Globus pallidus (tissue), 1 donor: ENCODE data around the gene HTR3E.
A peak's percentile ranks its signal among the peaks of the same experiment; 100 is the strongest.
"Not testable (repeated sequence)": the region's sequence is repeated elsewhere in the genome, so short reads cannot be mapped to it uniquely, and the experiment has no call there.

Experiments
- DNase-seq: peaks from one replicate; pipeline ENCODE4 v3.0.0-alpha.2; 2015; ENCODE audit warnings: low spot score

HTR3E gene

DNA sequence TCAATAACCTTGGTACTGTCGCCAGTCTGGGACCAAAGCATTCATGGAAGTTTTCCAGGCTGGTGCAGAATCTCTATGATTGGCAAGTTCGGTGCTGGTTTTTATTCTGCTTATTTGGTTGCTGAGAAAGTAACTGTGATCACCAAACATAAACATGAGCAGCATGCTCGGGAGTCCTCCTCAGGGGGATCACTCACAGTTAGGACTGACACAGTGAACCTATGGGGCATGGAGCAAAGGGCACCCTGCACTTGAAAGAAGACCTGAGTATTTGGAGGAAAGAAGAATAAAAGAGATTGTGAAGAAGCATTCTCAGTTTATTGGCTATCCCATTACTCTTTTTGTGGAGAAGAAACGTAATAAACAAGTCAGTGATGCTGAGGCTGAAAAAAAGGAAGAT, 19.2 kb downstream of the HTR3E start:
- DNase-seq, result no peak

DNA sequence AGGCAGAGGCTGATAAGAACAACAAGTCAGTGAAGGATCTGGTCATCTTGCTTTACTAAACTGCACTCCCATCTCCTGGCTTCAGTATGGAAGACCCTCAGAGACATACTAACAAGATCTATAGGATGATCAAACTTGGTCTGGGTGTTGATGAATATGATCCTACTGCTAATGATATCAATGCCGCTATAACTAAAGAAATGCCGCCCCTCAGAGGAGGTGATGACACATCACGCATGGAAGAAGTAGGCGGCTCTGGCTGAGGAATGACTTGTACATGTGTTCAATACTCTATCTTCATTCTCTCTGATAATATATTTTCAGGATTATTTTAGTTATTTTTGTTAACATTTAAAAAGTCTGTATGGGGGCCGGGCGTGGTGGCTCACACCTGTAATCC, 20.8 kb downstream of the HTR3E start:
- DNase-seq, result no peak

DNA sequence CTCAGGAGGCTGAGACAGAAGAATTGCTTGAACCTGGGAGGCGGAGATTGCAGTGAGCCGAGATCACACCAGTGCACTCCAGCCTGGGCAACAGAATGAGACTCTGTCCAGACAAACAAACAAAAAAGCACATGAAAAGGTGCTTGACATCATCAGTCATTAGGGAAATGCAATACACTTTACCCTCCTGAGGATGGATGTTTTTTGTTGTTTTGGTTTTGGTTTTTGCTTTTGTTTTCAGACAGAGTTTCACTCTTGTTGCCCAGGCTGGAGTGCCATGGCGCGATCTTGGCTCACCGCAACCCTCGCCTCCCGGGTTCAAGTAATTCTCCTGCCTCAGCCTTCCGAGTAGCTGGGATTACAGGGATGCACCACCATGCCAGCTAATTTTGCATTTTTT, 24.2 kb downstream of the HTR3E start:
- not testable (repeated sequence) for DNase-seq

DNA sequence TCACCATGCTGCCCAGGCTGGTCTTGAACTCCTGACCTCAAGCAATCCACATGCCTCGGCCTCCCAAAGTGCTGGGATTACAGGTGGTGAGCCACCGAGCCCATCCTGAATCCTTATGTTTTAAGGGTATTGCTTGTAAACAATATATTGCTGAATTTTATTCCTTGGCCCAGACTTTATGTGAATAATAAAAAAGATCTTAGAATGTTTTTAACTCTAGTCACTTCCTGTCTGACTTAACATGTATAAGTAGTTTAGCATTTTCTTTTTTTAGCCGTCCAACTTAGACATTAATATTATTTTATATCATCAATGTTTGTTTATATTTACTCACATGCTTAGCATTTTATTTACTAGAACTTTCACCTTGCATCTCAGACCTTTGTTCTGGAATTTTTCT, 29.1 kb downstream of the HTR3E start:
- no peak for DNase-seq

DNA sequence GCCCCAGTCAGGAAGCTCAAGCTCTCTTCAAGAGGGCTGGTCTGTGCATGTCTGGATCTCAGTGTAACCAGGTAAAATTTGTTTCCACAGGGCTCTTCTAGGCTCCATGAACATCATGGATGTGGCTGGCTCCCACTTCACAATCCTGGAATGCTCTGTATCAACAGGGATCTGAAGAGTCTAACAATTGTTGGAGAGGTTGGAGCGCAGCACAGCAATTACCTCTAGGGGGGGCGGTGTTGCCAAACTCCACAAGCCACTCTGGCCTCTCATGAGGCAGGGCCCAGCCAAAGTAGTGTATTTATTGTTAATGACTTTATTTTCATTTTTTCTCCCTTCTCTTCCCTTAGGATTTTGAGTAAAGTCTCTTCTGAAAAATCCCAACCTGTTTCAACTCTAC, 32.1 kb downstream of the HTR3E start:
- DNase-seq, result no peak

DNA sequence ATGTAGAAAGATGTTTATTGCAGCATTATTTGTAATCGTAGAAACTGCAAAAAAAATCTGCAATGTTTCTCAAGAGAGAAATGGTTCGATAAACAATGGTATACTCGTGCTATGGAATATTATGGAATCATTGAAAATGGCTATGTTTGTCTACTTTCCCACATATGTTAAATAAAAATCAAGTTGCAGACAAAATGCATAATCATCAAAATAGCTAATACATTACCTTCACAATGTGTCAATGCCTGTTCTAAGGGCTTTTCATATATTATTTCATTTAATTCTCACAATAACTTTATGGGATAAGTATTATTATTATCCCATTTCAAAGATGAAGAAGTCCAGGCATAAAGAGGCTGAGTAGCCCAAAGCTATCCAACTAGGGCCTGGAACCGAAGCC, 36.1 kb downstream of the HTR3E start:
- DNase-seq, result no peak

DNA sequence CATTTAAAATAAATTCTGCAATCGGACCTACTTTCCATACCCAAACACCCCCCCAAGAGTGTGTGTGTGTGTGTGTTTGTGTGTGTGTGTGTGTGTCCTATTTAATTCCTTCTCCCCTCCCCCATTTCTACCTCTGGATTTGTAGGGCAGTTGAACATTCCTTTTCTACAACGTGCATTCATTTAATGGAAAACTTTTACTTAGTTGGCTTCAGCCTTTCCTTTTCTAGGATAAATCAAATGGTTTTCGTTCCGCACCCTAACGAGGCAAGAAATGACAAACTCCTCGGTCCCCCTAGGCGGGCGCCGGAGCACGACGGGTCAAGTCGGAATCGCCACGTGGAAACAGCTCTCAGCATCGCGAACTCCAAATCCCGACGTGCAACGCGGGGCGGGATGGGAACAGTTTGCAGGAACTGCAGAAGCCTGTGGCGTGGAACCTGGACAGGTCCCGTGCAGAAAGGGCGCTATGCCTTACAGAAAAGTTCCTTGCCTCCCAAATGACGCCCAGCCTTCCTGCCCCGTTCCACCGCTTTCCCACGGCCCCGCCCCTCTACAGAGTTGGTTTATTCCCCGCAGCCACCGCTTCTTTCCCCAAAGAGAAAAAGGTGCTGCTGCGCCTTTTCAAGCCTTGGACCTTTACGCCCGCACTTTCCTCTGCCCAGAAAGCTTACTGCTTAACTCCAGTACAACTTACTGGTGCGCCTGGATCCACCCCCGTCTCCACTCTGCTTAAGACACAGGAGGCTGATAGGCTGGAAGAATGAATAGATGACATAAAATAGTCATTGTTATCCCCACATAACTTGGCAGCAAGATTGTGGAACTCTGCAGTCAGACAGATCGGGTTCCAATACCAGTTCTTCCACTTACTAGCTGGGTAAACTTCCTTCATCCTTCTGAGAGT, 37.2 kb downstream of the HTR3E start:
- DNase-seq, result peak; percentile 82

DNA sequence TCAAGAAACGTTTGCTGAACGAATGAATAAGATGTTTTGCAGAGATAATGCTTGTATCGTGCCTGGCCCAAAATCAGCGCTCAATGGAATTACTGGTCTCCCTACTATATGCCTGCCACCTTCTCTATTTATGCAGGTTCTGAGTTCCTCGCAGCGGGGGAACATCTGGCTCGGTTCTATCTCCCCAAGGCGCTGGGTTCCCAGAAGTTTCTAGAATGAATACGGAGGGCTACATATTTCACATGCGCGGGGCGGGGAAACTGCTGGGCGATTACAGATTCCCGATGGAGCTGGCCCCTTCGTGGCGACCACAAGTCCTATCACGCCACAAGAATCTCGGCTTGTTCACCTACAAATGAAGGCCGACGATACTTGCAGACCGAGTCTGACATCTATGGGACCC, 37.9 kb downstream of the HTR3E start:
- no peak for DNase-seq

DNA sequence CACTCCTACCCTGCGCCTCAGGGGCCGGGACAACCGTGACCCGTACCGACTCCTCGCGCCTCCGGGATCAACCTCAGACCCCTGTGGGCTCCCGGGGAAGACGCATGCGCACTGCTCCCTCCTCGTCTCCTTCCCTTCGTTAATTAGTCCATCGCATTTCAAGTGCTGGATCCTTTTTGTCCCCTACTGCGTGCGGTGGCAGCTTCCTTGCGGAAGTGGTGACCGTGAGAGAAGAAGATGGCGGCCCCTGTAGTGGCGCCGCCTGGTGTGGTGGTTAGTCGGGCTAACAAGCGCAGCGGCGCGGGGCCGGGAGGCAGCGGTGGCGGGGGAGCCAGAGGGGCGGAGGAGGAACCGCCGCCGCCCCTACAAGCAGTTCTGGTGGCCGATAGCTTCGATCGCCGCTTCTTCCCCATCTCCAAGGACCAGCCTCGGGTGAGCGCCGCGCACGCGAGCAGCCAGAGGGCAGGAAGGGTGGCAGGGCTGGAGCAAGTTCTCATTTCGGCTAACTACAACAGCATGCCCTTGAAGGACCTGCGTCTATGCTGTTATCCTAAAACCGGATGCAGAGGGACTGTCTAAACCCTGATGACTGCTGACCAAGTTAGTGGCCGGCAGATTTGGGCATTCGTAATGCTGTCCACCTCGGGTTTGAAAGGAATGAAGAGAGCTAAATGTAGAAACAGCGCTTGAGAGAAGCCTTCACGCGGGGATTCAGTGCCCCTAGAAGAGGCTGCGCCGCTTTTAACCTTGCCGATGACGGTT, 38.5 kb downstream of the HTR3E start, which contains the start of gene EIF2B5:
Gene EIF2B5 (plus strand): TSS at position 210 of the 762 bp plus-strand sequence. CDS start 28 bp downstream, at position 238.
- peak; percentile 95 for DNase-seq

DNA sequence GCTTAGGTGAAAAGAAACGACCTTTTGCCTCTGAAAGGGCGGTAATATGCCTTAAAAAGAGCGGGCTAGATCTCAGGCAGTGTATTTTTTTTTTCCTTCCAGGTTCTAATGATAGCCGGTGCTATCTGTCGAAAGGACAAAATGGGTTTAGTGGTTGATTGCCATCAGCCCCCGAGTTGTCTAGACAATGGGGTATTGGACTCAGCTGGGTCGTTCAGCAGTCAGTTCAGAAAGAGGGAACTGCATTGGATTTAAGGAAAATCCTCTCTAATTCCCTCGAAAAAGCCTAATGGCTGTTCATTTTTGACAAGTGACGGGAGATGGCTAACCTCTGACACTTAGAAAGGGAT, 39.0 kb downstream of the HTR3E start:
- DNase-seq, result no peak

DNA sequence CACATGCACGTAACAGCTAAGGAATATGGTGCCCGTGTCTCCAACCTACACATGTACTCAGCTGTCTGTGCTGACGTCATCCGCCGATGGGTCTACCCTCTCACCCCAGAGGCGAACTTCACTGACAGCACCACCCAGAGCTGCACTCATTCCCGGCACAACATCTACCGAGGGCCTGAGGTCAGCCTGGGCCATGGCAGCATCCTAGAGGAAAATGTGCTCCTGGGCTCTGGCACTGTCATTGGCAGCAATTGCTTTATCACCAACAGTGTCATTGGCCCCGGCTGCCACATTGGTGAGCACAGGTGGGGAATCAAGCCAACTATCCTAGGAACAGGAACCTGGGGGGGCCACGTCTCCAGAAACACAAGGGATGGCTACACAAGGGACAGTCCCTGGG, 43.6 kb downstream of the HTR3E start:
- no peak for DNase-seq

DNA sequence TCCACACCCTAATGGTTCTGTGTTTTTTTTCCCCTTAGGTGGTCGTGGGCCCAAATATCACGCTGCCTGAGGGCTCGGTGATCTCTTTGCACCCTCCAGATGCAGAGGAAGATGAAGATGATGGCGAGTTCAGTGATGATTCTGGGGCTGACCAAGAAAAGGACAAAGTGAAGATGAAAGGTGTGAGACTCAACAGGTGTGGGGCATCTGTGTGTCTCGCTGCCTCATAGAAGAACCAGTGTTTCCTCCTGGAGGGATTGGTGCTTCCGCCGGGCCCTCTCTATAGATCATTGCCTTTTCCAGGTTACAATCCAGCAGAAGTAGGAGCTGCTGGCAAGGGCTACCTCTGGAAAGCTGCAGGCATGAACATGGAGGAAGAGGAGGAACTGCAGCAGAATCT, 45.3 kb downstream of the HTR3E start:
- no peak for DNase-seq

DNA sequence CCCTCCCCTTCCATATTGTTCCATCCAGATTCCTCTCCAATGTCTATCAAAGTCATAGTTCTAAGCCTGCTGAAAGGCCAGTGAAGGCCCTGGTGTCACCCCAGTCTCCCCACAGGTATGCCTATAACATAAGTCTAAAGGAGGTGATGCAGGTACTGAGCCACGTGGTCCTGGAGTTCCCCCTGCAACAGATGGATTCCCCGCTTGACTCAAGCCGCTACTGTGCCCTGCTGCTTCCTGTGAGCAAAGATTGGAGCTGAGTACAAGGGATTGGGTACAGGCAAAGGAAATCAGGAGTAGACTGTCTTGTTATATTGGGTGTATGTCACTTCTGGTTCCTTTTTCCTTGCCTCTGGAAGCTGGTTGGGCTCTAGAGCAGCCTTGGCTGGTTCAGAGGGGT, 46.5 kb downstream of the HTR3E start:
- DNase-seq, result no peak

DNA sequence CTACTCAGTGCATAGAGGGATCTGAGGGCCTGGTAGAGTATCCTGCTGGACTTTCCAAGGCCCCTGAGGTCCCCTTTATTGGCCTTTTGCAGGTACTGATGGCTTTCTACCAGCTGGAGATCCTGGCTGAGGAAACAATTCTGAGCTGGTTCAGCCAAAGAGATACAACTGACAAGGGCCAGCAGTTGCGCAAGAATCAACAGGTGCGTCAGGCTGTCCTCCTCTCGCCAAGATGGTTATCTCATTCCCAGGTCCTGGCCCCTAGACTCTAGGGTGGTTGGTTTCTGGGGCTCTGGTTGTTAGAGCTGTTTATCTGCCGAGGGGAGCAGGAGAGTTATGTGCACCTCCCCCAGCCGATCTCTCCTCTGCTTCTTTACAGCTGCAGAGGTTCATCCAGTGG, 47.6 kb downstream of the HTR3E start:
- DNase-seq, result no peak

DNA sequence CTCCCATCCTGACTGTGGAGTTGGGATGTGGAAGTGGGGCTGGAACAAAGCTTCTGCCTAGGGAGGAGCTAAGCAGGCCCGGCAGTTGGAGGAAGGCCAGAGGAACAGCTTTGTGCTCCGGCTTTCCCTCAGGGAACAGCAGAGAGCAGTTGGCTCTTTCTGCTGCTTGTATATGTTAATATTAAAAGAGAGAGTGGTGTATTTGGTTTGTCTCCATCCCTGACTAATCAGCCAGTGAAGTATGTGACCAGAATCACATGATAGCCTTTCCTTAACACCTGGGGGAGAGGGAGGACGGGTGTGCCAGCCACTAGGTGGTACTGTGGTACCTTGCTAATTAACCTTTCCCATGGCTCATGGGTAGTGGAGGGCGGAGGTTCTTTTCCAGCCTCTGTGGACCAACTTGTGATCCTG, 48.3 kb downstream of the HTR3E start:
- peak; percentile 18 for DNase-seq

DNA sequence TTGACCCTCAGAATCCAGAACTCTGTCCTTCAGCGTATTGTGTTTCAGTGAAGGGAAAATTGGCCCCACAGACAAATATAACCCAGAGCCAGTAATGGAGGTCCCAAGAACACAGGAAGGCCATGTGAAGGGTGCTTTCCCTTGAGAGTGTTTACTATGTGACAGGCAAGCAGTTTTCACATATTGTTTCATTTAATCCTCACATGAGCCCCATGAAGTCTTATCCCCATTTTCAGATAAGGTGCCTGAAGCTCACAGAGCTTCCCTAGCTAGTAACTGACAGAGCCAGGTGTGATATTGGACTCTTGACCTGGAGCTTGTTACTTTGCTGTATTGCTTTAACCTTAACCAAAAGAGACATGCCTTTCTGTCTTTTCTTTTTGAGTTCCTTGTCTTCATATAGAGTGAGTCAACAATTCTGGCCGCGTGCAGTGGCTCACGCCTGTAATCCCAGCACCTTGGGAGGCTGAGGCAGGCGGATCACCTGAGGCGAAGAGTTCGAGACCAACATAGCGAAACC, 48.9 kb downstream of the HTR3E start:
- no peak for DNase-seq

DNA sequence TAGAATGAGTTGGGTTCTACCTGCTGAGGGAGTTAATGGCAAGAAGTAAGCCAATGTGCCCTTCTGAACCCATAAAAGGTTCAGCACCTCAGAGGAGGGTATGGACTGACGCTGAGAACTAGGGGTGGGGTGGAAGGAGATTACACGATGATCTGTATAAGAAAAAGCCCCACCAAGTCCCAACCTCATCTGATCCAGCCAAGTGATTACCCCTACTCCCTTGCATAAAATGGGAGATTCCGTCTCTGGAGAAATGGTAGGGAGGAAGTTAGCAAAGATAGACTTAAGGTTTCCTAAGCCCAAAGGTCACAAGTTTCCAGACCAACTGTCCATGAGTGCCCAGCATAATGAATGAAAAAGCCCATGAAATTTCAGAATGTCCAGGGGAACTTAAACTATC, 51.2 kb downstream of the HTR3E start:
- no peak for DNase-seq

DNA sequence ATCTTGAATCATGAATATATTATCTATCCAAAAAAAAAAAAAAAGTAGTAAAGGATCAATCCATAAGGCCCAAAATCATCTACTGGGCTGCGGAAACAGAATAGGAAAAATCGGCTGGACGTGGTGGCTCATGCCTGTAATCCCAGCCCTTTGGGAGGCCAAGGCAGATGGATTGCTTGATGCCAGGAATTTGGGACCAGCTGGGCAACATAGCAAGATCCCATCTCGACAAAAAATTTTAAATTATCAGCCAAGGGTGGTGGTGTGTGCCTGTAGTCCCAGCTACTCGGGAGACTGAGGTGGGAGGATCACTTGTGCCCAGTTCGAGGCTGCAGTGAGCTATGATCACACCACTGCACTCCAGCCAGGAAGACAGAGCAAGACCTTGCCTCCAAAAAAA, 52.3 kb downstream of the HTR3E start:
- no peak for DNase-seq

DNA sequence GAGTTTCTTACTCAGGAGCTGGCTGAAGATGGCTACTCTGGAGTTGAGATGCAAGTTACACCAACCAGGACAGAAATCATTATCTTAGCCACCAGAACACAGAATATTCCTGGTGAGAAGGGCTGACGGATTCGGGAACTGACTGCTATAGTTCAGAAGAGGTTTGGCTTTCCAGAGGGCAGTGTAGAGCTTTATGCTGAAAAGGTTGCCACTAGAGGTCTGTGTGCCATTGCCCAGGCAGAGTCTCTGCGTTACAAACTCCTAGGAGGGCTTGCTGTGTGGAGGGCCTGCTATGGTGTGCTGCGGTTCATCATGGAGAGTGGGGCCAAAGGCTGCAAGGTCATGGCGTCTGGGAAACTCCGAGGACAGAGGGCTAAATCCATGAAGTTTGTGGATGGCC, 52.9 kb downstream of the HTR3E start:
- DNase-seq, result not testable (repeated sequence)

DNA sequence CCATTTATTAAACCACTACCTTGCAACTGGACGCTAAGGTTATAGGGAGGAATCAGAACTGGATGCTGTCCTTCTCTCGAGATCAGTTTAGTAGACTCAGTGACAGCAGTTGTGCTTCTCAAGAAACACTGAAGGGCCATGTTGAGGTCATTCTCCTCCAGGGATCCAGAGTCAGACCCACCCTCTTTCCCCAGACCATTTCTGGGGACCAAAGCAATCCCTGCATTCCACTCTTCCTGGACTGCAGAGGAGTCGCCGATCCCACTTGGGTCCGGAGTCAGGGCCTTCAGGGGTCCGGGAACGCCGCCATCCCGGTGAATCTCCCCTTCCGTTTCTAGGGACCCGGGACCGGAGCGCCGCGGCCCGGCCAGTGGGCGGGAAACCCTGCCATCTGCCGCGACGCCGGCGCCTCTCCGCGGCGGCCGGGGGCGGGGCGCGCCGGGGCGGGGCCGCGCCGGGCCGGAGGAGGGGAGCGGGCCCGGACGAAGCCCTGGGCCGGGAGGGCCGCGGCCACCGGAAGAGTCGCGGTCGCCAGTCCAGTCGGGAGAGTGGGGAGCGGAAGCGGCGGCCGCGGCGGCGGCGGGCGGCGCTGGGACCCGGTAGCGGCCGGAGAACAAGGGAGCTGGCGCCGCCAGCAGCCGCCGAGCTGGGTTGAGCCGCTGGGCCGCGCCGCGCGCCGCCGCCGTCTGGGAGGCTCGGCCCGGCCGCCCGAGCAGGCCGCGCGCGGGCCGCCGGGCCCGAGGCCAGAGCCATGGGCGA, 58.2 kb downstream of the HTR3E start, which contains the start of gene DVL3:
Gene DVL3 (plus strand): TSS at position 493 of the 759 bp plus-strand sequence. CDS start 259 bp downstream, at position 752.
- DNase-seq, result peak; percentile 69

DNA sequence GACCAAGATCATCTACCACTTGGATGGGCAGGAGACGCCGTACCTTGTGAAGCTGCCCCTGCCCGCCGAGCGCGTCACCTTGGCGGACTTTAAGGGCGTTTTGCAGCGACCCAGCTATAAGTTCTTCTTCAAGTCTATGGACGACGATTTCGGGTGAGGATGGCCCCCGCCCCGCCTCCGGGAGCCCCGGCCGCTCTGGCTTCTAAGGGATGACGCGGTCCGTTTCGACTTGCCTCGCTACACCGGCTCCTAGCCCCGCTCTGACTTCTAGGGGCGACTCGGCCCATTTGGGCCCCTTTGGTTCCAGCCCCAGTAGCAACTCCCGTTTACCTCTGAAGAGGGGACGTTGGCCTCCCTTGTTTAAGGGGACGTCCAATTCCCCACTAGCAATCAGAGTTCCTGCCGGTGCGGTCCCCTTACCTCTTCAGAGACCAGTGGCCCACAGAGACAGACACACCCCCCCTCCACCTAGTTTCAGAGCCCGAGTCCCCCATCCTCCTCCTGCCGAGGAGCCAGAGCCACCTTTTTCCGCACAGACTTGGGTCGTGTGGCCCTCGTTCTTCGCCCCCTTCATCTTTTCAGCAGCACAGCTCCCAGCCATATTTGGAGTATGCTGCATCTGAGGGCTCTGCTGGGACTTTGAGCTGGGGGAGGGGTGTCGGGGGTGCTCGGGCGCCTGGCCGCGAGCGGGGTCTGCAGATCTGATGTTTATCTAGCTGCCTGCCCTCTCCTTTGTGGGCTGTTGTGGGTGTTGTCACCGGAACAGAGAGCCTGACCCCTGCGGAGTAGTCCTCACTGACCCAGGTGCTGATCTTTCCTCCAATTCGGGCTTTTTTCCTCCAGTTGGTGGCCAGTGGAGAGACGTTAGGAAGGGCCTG, 59.0 kb downstream of the HTR3E start:
- DNase-seq, result no peak
